ENCODE data around the gene ERCC2. TPM values are rescaled to one million over a fixed set of nuclear protein-coding genes. Genes with fewer than 3 reads are reported as not detected.

Gene ERCC2
- total and polyA plus RNA-seq, 2 of the 4 experiments (the other 2 are of a cell fraction): 30.6 to 66.5 TPM

DNA sequence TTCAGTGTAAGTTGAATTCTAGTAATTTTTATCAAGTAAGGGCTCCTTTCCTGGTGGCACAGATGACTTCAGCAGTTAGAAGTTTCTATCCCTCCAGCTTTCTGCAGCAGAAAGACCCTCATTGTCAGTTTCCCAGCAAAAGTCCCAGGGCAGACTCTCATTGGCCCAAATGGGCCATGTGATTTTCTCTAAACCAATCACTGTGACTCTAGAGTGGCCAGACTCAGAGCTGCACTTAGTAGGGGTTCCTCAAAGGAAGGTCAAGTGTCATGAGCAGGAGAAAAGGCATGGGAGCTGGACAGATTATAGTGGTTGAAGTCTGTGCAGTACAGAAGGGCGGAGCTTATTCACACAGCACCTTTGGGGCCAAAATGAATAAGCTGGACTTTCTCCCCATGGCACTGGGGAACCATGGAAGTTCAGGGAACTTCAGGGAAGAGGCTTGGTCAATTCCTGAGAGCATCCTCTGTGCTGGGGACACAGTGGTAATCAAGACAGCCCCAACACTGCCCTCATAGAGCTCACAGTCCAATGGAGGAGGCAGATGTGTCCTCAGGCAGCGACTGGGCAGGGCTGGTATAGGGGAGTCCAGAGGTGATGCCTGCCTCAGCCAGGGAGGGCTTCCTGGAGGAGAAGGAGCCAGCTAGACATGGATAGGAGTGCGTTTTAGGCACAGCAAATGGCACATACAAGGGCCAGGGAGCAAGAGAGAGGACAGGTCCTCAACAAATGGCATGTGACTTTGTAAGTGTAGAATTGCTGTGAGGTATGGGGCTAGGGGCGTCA, 66.0 kb downstream of the ERCC2 start:
- H3K4me2 ChIP-seq (ENCODE audit: low read depth, low read length): no peak overlapping the region
- H2BK15ac ChIP-seq (ENCODE audit: low read depth, low read length): no peak overlapping the region
- H2BK5ac ChIP-seq (ENCODE audit: low read depth, low read length, poor library complexity, severe bottlenecking): no peak overlapping the region
- no peak overlapping the region for H2AK5ac ChIP-seq (ENCODE audit: low read depth, low read length)
- POLR2A ChIA-PET (ENCODE audit: unreplicated experiment): no interaction called here
- no peak overlapping the region for H3K9ac ChIP-seq (ENCODE audit: low read depth, low read length)
- 0 out of 2 replicates have a peak, but pooled peaks cover 2% of the 10 kb centered on the region for H3K9me3 ChIP-seq (ENCODE audit: control insufficient read depth, insufficient read depth, low read length)
- H3K14ac ChIP-seq (replicated peaks; ENCODE audit: low read depth, low read length): no peak overlapping the region
- H2AFZ ChIP-seq (replicated peaks; ENCODE audit: low read length, poor library complexity): no peak overlapping the region
- BruUV-seq (replicated peaks): no TSS peak
- intact Hi-C loops (cut with micrococcal nuclease): no loop called here
- H2BK120ac ChIP-seq (ENCODE audit: low read depth, low read length): no peak overlapping the region
- no peak overlapping the region for H3K18ac ChIP-seq (ENCODE audit: low read depth, low read length)
- DNase-seq (no peak), ATAC-seq (ENCODE audit: low read depth) (peak; percentile 6; the same call in 1 of the 2 replicates)
- no peak overlapping the region for H3K56ac ChIP-seq (ENCODE audit: extremely low read depth, insufficient read depth, low read length)
- H3K4me1 ChIP-seq (ENCODE audit: control insufficient read depth, insufficient read depth, low read length): no peaks in the 10 kb centered on the region
- no peak overlapping the region for H4K91ac ChIP-seq (ENCODE audit: insufficient read depth, low read depth, low read length)
- TF ChIP-seq RFX5 (IDR thresholded peaks at IDR 0.05; ENCODE audit: low read depth, low read length) (no peak), MXI1 (IDR thresholded peaks at IDR 0.05; ENCODE audit: borderline replicate concordance, low read depth, low read length) (no peak), USF2 (IDR thresholded peaks at IDR 0.05; ENCODE audit: low read depth, low read length) (peak; percentile 52; the same call in 1 of the 2 replicates)
- peaks cover 5% of the 10 kb centered on the region; the same call in 1 of the 2 replicates for H3K9me1 ChIP-seq (ENCODE audit: insufficient read depth, low read length)
- no peak overlapping the region for H3K4me3 ChIP-seq (ENCODE audit: insufficient read depth, low read depth, low read length)
- H3K79me1 ChIP-seq (ENCODE audit: low read depth in 1 of 2, low read length in 2 of 2): no peaks in the 10 kb centered on the region
- H3K23ac ChIP-seq (ENCODE audit: low read depth, low read length): no peak overlapping the region; the same call in 1 of the 2 replicates
- dilution Hi-C loops (cut with HindIII; ENCODE audit: low sequenced_read_pairs, unreplicated experiment): no loop called here
- in situ Hi-C loops (cut with MboI; ENCODE audit: low sequenced_read_pairs): no loop called here
- peaks cover 17% of the 10 kb centered on the region; the same call in 1 of the 2 replicates for H3K36me3 ChIP-seq (ENCODE audit: control insufficient read depth, insufficient read depth, low read length)
- H3K4ac ChIP-seq (ENCODE audit: low read depth, low read length): no peak overlapping the region
- no peak overlapping the region for H2BK20ac ChIP-seq (ENCODE audit: low read depth, low read length)
- no peak overlapping the region for H2AK9ac ChIP-seq (replicated peaks; ENCODE audit: low read depth, low read length, poor library complexity)
- CTCF ChIA-PET: no interaction called here
- no peak overlapping the region for H4K5ac ChIP-seq (ENCODE audit: low read depth, low read length)
- H4K8ac ChIP-seq (ENCODE audit: low read depth in 2 of 2, low read length in 2 of 2): no peak overlapping the region
- H3K27ac ChIP-seq (ENCODE audit: insufficient read depth, low read length): no peak overlapping the region
- no peaks in the 10 kb centered on the region for H3K27me3 ChIP-seq (ENCODE audit: control insufficient read depth, insufficient read depth, low read length)
- WGBS, 2 experiments (ENCODE audit: extremely low coverage in 2 of 2, insufficient read length in 1 of 2): 70% methylated on average over 4 of the region's 4 CpGs; no CpG with 5 or more reads in 1 of the 2 experiments
- H4K20me1 ChIP-seq (ENCODE audit: insufficient read depth, low read length): no peaks in the 10 kb centered on the region

Data from IMR-90 (cell line).